ENCODE results near the gene PIK3CA. TPM values are rescaled to one million over a fixed set of nuclear protein-coding genes. Genes with fewer than 3 reads are reported as not detected.
"Not testable (repeated sequence)": the region's sequence is repeated elsewhere in the genome, so short reads cannot be mapped to it uniquely, and the experiment has no call there.

The PIK3CA gene
- total RNA-seq, 2 experiments from 2014 or later: 16.7 to 19.1 TPM

- peak; percentile 31 for DNase-seq
- ChIA-PET POLR2A (interaction anchor here (2.4 kb wide), 1 partner anchor 34 kb away, joined by 34 read pairs; the partner anchor contains the start of gene PIK3CA), CTCF (interaction anchor here (0.7 to 1.2 kb wide), 4 partner anchors 34 to 134 kb away, joined by 3 to 4 read pairs (median 3); partner anchors contain the start of gene PIK3CA)
- Mint-ChIP-seq H3K4me3 (peak overlapping the region; percentile 23), H3K36me3 (no peaks in the 10 kb centered on the region), H3K4me1 (ENCODE audit: low read depth) (peaks cover 40% of the 10 kb centered on the region), H3K9me3 (no peaks in the 10 kb centered on the region), H3K27me3 (no peaks in the 10 kb centered on the region), H3K27ac (no peak overlapping the region)
- intact Hi-C loops (cut with micrococcal nuclease): loop anchor here (1.0 to 2.0 kb wide), 3 partner anchors 14 to 35 kb away; no protein-coding TSS in a partner anchor
These were observed 33.9 kb downstream of the PIK3CA start for GRCh38 chr3:179181993-179182551.

DNA sequence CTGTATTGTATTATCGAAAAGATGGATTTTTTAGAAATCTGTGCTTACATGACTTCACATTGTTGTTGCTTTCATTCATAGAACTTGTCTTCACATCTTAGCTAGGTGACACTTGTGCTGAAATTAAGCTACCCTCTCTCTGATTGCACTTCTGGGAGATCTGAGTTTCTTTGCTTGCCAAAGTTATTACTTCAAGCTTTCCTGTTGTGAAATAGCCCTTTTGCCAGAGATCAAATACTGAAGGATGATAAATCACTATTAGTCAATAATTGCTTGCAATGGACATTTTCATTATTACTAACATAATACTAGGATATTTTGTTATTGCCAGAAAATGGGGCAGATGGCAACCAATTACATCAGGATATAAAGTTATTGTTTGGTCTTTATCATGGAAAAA lies 34.7 kb downstream of the PIK3CA start:
- H3K27me3 Mint-ChIP-seq: no peaks in the 10 kb centered on the region
- ChIA-PET POLR2A (interaction anchor here (2.4 kb wide), 1 partner anchor 35 kb away, joined by 34 read pairs; the partner anchor contains the start of gene PIK3CA), CTCF (no interaction called here)
- H3K4me1 Mint-ChIP-seq (ENCODE audit: low read depth): peaks cover 37% of the 10 kb centered on the region
- intact Hi-C loops (cut with micrococcal nuclease): no loop called here
- H3K4me3 Mint-ChIP-seq: no peak overlapping the region
- no peaks in the 10 kb centered on the region for H3K9me3 Mint-ChIP-seq
- H3K27ac Mint-ChIP-seq: no peak overlapping the region
- H3K36me3 Mint-ChIP-seq: no peaks in the 10 kb centered on the region
- DNase-seq: no peak

DNA sequence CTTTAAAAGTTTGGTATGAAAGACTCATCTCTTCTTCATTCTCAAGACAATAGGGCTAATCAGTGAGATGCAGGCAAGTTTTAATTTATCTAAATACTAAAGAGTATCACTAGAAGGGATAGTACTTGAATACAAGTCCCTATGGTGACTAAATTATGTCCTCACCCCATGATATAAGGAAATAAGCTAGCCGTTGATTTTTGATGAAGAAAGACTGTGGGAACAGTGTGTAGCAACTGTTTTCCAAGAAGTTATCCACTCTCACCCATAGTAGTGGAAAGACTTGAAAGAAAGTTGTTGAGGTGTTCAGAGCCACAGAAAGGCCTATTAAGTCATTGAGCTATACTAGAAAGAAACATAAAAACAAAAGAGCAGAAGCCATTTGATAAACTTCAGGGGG lies 36.7 kb downstream of the PIK3CA start:
- Mint-ChIP-seq H3K27me3 (no peaks in the 10 kb centered on the region), H3K27ac (no peak overlapping the region), H3K4me1 (ENCODE audit: low read depth) (peaks cover 38% of the 10 kb centered on the region), H3K9me3 (no peaks in the 10 kb centered on the region), H3K4me3 (no peak overlapping the region), H3K36me3 (no peaks in the 10 kb centered on the region)
- no peak for DNase-seq
- ChIA-PET POLR2A (interaction anchor here (1.3 kb wide), 1 partner anchor 36 kb away, joined by 3 read pairs; no protein-coding TSS in a partner anchor), CTCF (interaction anchor here (0.8 to 2.3 kb wide), 4 partner anchors 19 to 169 kb away, joined by 3 to 7 read pairs (median 4); partner anchors contain the start of gene PIK3CA)
- intact Hi-C loops (cut with micrococcal nuclease): no loop called here

DNA sequence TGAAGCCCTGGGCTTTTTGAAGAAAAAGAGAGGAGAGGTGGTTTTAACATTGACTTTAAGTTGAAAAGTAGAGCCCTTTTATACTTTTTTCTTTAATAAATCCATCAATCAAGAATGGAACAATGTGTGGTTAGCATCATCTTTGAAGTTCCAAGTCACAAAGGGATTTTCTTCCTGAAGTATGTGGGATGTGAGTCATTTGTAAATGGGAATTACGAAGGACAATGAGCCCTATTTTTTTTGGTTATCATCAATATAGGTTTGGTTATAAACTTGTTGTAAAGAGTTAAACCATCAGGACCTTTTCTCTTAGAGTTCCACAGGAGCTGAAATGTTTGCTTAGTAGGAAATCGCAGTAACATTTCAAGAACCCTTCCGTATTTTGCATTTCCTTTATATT lies 38.3 kb downstream of the PIK3CA start:
- ChIA-PET CTCF (interaction anchor here (2.3 kb wide), 1 partner anchor 39 kb away, joined by 7 read pairs; the partner anchor contains the start of gene PIK3CA), POLR2A (interaction anchor here (1.3 kb wide), 1 partner anchor 8 kb away, joined by 5 read pairs; no protein-coding TSS in a partner anchor)
- Mint-ChIP-seq H3K27ac (no peak overlapping the region), H3K4me3 (no peak overlapping the region), H3K27me3 (no peaks in the 10 kb centered on the region), H3K9me3 (no peaks in the 10 kb centered on the region), H3K36me3 (no peaks in the 10 kb centered on the region), H3K4me1 (ENCODE audit: low read depth) (peaks cover 50% of the 10 kb centered on the region)
- intact Hi-C loops (cut with micrococcal nuclease): no loop called here
- no peak for DNase-seq

GRCh38 chr3:179189759-179190158 lies 41.6 kb downstream of the PIK3CA start:
- Mint-ChIP-seq H3K27ac (no peak overlapping the region), H3K9me3 (no peaks in the 10 kb centered on the region), H3K27me3 (no peaks in the 10 kb centered on the region), H3K4me1 (ENCODE audit: low read depth) (peaks cover 37% of the 10 kb centered on the region), H3K4me3 (no peak overlapping the region), H3K36me3 (no peaks in the 10 kb centered on the region)
- intact Hi-C loops (cut with micrococcal nuclease): no loop called here
- ChIA-PET POLR2A (no interaction called here), CTCF (no interaction called here)
- DNase-seq: no peak

GRCh38 chr3:179190581-179190980 lies 42.4 kb downstream of the PIK3CA start:
- POLR2A ChIA-PET: no interaction called here
- no peaks in the 10 kb centered on the region for H3K27me3 Mint-ChIP-seq
- intact Hi-C loops (cut with micrococcal nuclease): no loop called here
- no peak for DNase-seq
- H3K4me1 Mint-ChIP-seq (ENCODE audit: low read depth): peaks cover 41% of the 10 kb centered on the region
- no peak overlapping the region for H3K27ac Mint-ChIP-seq
- CTCF ChIA-PET: no interaction called here
- H3K9me3 Mint-ChIP-seq: no peaks in the 10 kb centered on the region
- no peak overlapping the region for H3K4me3 Mint-ChIP-seq
- H3K36me3 Mint-ChIP-seq: no peaks in the 10 kb centered on the region

DNA sequence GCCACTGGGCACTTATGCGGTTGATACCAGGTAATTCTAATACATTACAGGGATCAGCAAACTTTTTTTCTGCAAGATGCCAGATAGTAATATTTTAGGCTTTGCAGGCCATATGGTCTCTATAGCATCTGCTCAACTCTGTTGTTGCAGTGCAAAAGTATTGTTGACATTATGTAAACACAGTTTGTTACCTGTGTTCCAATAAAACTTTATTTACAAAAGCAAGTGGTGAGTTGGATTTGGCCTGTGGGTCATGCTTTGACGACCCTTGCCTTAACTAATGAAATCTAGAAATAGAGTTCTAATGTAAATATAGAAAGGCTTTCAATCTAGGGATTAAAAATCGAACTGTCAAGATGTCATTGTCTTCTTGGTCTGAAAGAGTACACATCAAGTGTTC lies 44.4 kb downstream of the PIK3CA start:
- Mint-ChIP-seq H3K36me3 (no peaks in the 10 kb centered on the region), H3K4me1 (ENCODE audit: low read depth) (peaks cover 53% of the 10 kb centered on the region), H3K27me3 (no peaks in the 10 kb centered on the region), H3K4me3 (no peak overlapping the region), H3K9me3 (no peaks in the 10 kb centered on the region), H3K27ac (no peak overlapping the region)
- ChIA-PET POLR2A (no interaction called here), CTCF (no interaction called here)
- no peak for DNase-seq
- intact Hi-C loops (cut with micrococcal nuclease): no loop called here

- ChIA-PET CTCF (no interaction called here), POLR2A (interaction anchor here (1.6 kb wide), 1 partner anchor 9 kb away, joined by 5 read pairs; no protein-coding TSS in a partner anchor)
- DNase-seq: no peak
- H3K27me3 Mint-ChIP-seq: no peaks in the 10 kb centered on the region
- H3K9me3 Mint-ChIP-seq: no peaks in the 10 kb centered on the region
- H3K4me3 Mint-ChIP-seq: no peak overlapping the region
- no peak overlapping the region for H3K27ac Mint-ChIP-seq
- peaks cover 47% of the 10 kb centered on the region for H3K4me1 Mint-ChIP-seq (ENCODE audit: low read depth)
- H3K36me3 Mint-ChIP-seq: no peaks in the 10 kb centered on the region
- intact Hi-C loops (cut with micrococcal nuclease): loop anchor here (5.0 kb wide), 1 partner anchor 178 kb away; no protein-coding TSS in a partner anchor
These were observed 46.8 kb downstream of the PIK3CA start for GRCh38 chr3:179194931-179195330.

DNA sequence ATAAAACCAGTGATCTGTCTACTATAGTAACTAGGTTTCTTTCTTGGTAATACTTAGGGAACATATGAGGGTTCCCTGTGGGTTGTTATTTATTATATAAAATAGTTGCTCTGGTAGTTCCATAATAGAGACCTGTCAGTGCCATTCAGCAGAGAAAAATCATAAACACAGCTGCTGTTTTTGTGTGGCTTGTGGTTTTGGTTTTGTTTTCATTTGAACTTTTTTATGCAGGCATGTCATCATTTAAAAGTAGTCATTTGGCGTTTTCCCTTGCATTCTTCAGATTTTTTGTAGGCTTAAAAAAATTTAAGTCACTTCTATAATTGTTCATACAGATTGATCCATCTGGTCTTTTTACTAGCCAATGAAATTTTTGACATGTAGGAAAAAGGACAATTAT lies 47.9 kb downstream of the PIK3CA start:
- no peaks in the 10 kb centered on the region for H3K9me3 Mint-ChIP-seq
- peak overlapping the region; percentile 18 for H3K27ac Mint-ChIP-seq
- peaks cover 40% of the 10 kb centered on the region for H3K4me1 Mint-ChIP-seq (ENCODE audit: low read depth)
- no peak for DNase-seq
- intact Hi-C loops (cut with micrococcal nuclease): loop anchor here (1.0 to 5.0 kb wide), 3 partner anchors 15 to 179 kb away; no protein-coding TSS in a partner anchor
- no peak overlapping the region for H3K4me3 Mint-ChIP-seq
- CTCF ChIA-PET: no interaction called here
- H3K27me3 Mint-ChIP-seq: no peaks in the 10 kb centered on the region
- POLR2A ChIA-PET: interaction anchor here (0.7 kb wide), 1 partner anchor 47 kb away, joined by 3 read pairs; no protein-coding TSS in a partner anchor
- peaks cover 5% of the 10 kb centered on the region for H3K36me3 Mint-ChIP-seq

DNA sequence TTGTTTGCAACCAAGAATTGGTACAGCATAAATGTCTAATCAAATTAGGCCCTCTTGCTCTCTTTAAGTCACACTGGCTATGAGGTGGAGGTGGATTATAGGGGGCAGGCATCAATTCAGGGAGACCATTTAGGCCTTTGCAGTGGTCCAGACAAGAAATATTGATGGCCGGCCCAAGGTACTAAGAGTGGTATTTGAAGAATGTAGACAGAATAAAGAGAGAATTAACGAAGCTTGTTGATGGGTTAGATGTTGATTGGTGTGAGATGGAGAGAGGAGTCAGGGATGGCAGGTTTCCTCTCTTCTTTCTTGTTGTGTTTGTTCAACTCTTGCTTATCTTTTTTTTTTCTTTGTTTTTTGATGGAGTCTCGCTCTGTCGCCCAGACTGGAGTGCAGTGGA lies 48.5 kb downstream of the PIK3CA start:
- no peak for DNase-seq
- CTCF ChIA-PET: no interaction called here
- H3K27me3 Mint-ChIP-seq: no peaks in the 10 kb centered on the region
- H3K4me1 Mint-ChIP-seq (ENCODE audit: low read depth): peaks cover 42% of the 10 kb centered on the region
- no peak overlapping the region for H3K27ac Mint-ChIP-seq
- no peak overlapping the region for H3K4me3 Mint-ChIP-seq
- H3K36me3 Mint-ChIP-seq: peaks cover 8% of the 10 kb centered on the region
- intact Hi-C loops (cut with micrococcal nuclease): loop anchor here (1.0 to 5.0 kb wide), 3 partner anchors 15 to 179 kb away; no protein-coding TSS in a partner anchor
- POLR2A ChIA-PET: no interaction called here
- no peaks in the 10 kb centered on the region for H3K9me3 Mint-ChIP-seq

GRCh38 chr3:179200790-179201189 lies 52.6 kb downstream of the PIK3CA start:
- CTCF ChIA-PET: interaction anchor here (1.2 kb wide), 1 partner anchor 54 kb away, joined by 3 read pairs; no protein-coding TSS in a partner anchor

GRCh38 chr3:179215550-179215949 lies 67.4 kb downstream of the PIK3CA start:
- DNase-seq; intact Hi-C loops (cut with micrococcal nuclease); H3K36me3 Mint-ChIP-seq; CTCF ChIA-PET; H3K4me3 Mint-ChIP-seq; H3K4me1 Mint-ChIP-seq (ENCODE audit: low read depth); H3K27ac Mint-ChIP-seq; POLR2A ChIA-PET; H3K27me3 Mint-ChIP-seq; H3K9me3 Mint-ChIP-seq: not testable (repeated sequence)

More at GRCh38 chr3:179200790-179201189, 52.6 kb downstream of the PIK3CA start:
- Mint-ChIP-seq H3K4me1 (ENCODE audit: low read depth) (peaks cover 21% of the 10 kb centered on the region), H3K36me3 (peaks cover 16% of the 10 kb centered on the region), H3K27ac (no peak overlapping the region), H3K9me3 (no peaks in the 10 kb centered on the region), H3K27me3 (no peaks in the 10 kb centered on the region), H3K4me3 (no peak overlapping the region)
- intact Hi-C loops (cut with micrococcal nuclease): no loop called here
- no peak for DNase-seq
- POLR2A ChIA-PET: no interaction called here

DNA sequence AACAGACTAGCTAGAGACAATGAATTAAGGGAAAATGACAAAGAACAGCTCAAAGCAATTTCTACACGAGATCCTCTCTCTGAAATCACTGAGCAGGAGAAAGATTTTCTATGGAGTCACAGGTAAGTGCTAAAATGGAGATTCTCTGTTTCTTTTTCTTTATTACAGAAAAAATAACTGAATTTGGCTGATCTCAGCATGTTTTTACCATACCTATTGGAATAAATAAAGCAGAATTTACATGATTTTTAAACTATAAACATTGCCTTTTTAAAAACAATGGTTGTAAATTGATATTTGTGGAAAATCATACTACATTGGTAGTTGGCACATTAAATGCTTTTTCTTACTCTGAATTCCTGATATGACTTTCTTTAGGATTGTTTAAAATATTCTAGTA lies 70.1 kb downstream of the PIK3CA start:
- CTCF ChIA-PET: interaction anchor here (0.7 kb wide), 1 partner anchor 29 kb away, joined by 3 read pairs; no protein-coding TSS in a partner anchor
- intact Hi-C loops (cut with micrococcal nuclease); H3K36me3 Mint-ChIP-seq; H3K9me3 Mint-ChIP-seq; H3K27ac Mint-ChIP-seq; DNase-seq; H3K4me3 Mint-ChIP-seq; POLR2A ChIA-PET; H3K4me1 Mint-ChIP-seq (ENCODE audit: low read depth); H3K27me3 Mint-ChIP-seq: not testable (repeated sequence)

All from activated CD4-positive, alpha-beta memory T cell treated with anti-CD3 and anti-CD28 coated beads for 36 hours (primary cell).